Loucy (cell line): ENCODE measurements around the gene SORCS1.

Experiments used
- EZH2phosphoT487 ChIP-seq: fragments of 200-600 bp; IDR thresholded peaks from 2 replicates; pipeline ENCODE4 v1.6.1; 2018; ENCODE audit warnings: antibody characterized with exemption, mild to moderate bottlenecking, moderate library complexity, borderline replicate concordance
- TF ChIP-seq, protein P1 (sequence below): fragments of 200-600 bp; sonication (generic); conservative IDR thresholded peaks from 2 replicates; pipeline ENCODE4 v1.5.1; 2014; ENCODE audit warnings: mild to moderate bottlenecking, antibody characterized with exemption, low read length

DNA sequence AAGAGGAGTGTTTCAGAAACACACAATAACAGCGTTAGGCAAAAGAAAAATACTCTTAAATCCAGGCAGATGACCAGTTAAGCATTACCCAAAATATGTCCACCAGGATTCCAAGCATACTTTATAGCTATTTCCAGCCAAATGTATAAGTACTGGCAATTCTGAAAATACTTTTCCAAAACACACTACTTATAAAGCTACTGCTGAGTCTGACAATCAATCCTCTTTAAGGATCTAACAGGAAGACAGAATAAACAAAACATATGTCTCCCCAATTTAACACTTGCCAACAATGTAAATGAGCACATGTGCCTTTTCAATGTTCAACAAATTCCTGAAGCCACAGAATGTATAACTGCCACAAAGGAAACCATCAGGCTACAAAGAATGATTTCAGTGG is 370.9 kb downstream of the SORCS1 start:
- TF ChIP-seq, protein P1, sequence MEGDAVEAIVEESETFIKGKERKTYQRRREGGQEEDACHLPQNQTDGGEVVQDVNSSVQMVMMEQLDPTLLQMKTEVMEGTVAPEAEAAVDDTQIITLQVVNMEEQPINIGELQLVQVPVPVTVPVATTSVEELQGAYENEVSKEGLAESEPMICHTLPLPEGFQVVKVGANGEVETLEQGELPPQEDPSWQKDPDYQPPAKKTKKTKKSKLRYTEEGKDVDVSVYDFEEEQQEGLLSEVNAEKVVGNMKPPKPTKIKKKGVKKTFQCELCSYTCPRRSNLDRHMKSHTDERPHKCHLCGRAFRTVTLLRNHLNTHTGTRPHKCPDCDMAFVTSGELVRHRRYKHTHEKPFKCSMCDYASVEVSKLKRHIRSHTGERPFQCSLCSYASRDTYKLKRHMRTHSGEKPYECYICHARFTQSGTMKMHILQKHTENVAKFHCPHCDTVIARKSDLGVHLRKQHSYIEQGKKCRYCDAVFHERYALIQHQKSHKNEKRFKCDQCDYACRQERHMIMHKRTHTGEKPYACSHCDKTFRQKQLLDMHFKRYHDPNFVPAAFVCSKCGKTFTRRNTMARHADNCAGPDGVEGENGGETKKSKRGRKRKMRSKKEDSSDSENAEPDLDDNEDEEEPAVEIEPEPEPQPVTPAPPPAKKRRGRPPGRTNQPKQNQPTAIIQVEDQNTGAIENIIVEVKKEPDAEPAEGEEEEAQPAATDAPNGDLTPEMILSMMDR, result no peak
- no peak for TF ChIP-seq EZH2phosphoT487
